Mononuclear cell (primary cell): Measurements from ENCODE around the gene KIF26B. TPM values are rescaled to one million over a fixed set of nuclear protein-coding genes. Genes with fewer than 3 reads are reported as not detected.

Experiments used
- H3K27me3 ChIP-seq: 2 replicates; pipeline ENCODE4 v1.6.0; 2011; ENCODE audit warnings: low read length, control low read depth; ENCODE audit not compliant: insufficient read depth
- H3K4me1 ChIP-seq: 2 replicates; pipeline ENCODE4 v1.5.1; 2011; ENCODE audit warnings: mild to moderate bottlenecking, low read length, control low read depth; ENCODE audit not compliant: insufficient read depth
- H3K4me3 ChIP-seq: 2 replicates; pipeline ENCODE4 v1.5.1; 2011; ENCODE audit warnings: mild to moderate bottlenecking, low read length, moderate library complexity
- H3K9me3 ChIP-seq: 2 replicates; pipeline ENCODE4 v1.5.1; 2011; ENCODE audit warnings: low read depth, mild to moderate bottlenecking, control low read depth, low read length
- total RNA-seq: library from RNA; depleted of rRNA; stranded (reverse); fragments of >200 nt; gene quantifications from one replicate; pipeline ENCODE4 v1.2.3, GENCODE V29; 2012

KIF26B gene
- total RNA-seq, 1 donor = 0.31 TPM

DNA sequence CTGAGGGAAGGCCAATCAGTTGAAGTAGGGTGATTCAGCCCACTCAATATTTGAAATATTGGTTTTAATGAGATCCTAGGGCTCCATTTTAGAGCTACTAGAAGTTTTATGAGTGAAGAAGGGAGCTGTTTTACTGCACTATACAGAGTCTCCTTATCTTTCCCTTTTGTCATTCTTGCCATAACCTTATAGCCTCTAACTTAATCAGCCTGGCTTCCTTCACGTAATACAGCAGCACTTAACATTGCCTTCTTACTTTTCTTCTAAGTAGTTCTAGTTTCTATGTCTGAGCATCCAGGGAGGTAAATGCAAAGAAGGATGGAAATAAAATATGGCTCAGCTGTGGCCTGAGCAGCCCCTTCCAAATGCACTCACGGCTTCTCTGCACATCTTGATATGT, 299.3 kb downstream of the KIF26B start:
- H3K27me3 ChIP-seq = no peaks in the 10 kb centered on the region
- no peak overlapping the region for H3K4me3 ChIP-seq
- no peaks in the 10 kb centered on the region for H3K9me3 ChIP-seq
- peaks cover 15% of the 10 kb centered on the region for H3K4me1 ChIP-seq

DNA sequence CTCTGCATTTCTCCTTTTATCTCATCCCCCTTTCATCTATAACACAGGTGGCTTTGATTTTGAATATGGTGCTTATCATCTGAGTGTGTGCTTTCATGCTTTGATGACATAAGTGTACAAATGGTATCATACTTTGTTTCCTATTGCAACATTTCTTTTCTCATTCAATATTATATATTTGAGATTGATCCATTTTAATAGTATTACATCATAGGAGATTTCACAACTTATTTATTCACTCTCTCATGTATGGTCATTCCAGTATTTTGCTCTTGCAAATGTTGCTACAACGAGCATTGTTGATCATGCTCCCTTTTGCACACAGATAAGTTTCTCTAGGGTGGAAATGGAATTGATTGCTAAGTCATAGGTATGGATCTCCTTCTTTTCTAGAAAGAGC, 302.8 kb downstream of the KIF26B start:
- Histone ChIP-seq H3K27me3 (no peaks in the 10 kb centered on the region), H3K4me1 (peaks cover 29% of the 10 kb centered on the region), H3K9me3 (no peaks in the 10 kb centered on the region), H3K4me3 (no peak overlapping the region)

DNA sequence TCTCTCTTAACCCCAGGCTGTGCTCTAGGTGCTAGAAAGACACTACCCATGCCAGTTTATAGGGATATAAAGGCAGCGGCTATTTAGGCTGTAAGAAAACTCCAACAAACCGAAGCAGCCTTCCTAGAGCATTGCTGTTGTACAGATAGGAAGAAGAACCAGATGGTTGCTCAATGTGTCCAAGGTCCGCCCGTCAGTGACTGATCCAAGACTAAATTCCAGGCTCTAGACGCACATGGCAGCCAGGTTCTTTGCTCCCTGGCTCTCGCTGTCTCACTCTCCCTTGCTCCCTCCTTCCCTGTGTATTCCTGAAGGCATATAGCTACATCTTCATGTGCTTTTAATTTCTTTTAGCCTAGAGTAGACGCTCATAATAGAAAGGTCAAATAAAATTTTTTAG, 303.4 kb downstream of the KIF26B start:
- Histone ChIP-seq H3K27me3 (no peaks in the 10 kb centered on the region), H3K4me3 (no peak overlapping the region)

DNA sequence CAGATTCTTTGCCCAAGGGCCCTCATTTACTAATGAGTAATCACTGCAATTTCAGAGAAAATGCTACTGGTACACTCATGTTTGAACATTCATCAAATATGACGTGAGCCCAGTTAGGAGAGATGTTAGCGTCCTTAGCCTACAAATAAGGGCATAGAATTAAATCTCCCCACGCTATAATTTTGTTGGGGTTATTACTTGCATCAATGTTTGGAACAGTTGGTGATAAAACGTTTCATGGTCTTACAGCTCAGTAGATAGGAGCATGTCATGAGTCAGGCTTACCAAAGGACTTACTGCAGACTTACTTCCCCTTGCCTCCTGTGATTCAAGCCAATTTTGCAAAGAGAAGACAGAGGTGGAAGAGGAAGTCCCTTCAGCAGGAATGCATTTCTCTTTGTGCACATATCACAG, 304.0 kb downstream of the KIF26B start:
- no peaks in the 10 kb centered on the region for H3K27me3 ChIP-seq
- H3K4me1 ChIP-seq = peaks cover 29% of the 10 kb centered on the region
- H3K9me3 ChIP-seq = no peaks in the 10 kb centered on the region
- H3K4me3 ChIP-seq = no peak overlapping the region

More for the DNA sequence above, 303.4 kb downstream of the KIF26B start:
- Histone ChIP-seq H3K4me1 (peaks cover 29% of the 10 kb centered on the region), H3K9me3 (no peaks in the 10 kb centered on the region)

DNA sequence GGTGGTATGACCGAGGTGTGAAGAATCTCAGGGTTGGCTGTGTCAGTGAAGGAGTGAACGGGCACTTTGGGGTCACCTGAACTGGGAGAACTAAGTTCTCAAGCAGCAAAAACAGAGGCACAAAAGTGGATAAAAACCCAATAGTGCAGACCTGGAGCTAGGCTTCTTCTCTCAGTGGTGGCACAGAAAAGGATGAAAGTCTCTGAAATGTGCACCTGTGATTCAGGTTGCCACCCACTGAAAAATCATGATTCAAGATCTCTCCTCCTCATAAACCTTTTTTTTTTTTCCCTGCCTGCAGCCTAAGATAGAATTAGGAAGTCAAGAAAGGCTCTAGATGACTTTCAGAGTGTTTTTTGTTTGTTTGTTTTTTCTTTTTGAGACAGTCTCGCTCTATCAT, 304.8 kb downstream of the KIF26B start:
- H3K9me3 ChIP-seq = no peaks in the 10 kb centered on the region
- H3K4me3 ChIP-seq = no peak overlapping the region
- H3K27me3 ChIP-seq = no peaks in the 10 kb centered on the region
- peaks cover 29% of the 10 kb centered on the region for H3K4me1 ChIP-seq

DNA sequence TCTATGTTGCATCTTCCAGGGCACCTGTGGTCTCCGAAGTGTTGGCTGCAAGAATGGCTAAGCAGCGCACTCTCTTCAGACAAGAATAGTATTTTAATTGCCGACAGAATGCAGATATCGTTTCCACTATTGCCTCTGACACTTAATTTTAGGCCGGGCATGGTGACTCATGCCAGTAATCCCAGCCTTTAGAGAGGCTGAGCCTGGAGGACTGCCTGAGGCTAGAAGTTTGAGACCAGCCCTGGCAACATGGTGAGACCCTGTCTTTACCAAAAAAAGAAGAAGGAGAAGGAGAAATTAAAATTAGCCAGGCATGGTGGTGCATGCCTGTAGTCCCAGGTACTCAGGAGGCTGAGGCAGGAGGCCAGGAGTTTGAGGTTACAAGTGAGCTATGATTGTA, 306.9 kb downstream of the KIF26B start:
- Histone ChIP-seq H3K27me3 (no peaks in the 10 kb centered on the region), H3K9me3 (no peaks in the 10 kb centered on the region), H3K4me3 (no peak overlapping the region), H3K4me1 (peaks cover 29% of the 10 kb centered on the region)

DNA sequence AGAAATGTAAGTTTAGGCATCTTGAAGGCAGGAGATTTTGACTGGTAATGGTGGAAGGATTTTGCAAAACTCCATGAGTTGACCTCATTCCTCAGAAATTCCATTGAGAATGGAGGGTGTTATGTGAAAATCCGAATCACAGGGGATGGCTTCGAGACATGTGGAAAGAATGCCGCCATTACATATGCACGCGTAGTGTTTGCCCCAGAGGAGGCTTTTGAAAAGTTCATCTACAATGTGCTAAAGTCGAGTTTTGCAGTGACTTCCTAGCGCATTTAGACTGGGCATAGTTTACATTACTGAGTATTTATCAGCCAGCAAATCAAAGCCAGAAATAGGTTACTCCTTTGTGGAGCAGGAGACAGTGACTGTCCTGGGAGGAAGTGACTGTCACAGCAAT, 307.4 kb downstream of the KIF26B start:
- Histone ChIP-seq H3K27me3 (no peaks in the 10 kb centered on the region), H3K9me3 (no peaks in the 10 kb centered on the region), H3K4me1 (peaks cover 29% of the 10 kb centered on the region), H3K4me3 (no peak overlapping the region)

DNA sequence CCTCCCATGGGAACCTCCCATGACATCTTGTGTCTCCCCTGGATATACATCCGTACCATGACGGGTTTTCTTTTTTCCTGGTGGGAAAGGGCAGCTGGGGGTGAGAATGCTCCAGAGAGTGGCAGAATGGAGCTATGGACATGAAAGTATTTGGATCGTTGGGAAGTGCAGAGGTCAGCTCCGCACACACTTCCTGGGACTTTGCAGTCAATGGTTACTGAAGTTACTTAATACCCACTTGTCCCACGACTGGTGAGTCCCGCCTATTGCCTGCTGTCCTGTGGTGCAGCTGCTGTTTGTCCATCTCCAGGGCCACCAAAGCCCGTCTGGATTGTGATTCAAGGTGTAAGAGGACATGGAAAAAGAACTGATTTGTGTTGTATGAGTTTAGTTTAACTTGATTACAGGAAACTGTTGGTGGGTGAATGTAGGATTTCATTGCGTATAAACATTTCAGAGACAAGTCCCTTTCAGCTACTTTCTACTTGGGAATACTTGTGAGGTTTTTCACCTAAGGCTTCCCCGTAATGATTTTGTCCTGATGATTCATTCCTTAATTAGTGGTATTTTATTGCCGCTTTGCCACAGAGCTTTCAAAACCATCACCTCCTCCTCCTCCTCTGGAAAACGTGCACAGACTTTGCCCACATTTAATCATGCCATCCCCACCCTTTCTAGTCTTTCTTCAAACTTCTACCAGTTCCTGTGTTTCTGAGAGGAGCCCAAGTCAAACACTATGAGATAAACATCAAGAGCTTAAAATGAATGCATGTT, 308.8 kb downstream of the KIF26B start:
- H3K9me3 ChIP-seq = no peaks in the 10 kb centered on the region
- H3K4me3 ChIP-seq = no peak overlapping the region
- no peaks in the 10 kb centered on the region for H3K27me3 ChIP-seq
- H3K4me1 ChIP-seq = peaks cover 19% of the 10 kb centered on the region

DNA sequence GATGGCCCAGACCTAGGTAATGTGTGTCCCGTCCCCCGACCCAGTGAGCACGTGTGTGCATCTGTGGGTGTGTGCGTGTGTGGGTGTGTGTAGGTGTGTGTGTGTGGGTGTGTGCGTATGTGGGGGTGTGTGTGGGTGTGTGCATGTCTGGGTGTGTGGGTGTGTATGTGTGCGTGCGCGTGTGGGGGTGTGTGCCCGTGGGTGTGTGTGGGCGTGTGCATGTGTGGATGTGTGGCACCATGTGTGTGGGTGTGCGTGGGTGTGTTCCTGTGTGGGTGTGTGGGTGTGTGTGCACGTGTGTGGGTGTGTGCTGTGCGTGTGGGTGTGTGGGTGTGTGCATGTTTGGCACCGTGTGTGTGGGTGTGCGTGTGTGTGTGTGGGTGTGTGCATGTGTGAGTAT, 309.5 kb downstream of the KIF26B start:
- Histone ChIP-seq H3K4me3 (no peak overlapping the region), H3K9me3 (no peaks in the 10 kb centered on the region), H3K4me1 (peaks cover 12% of the 10 kb centered on the region), H3K27me3 (no peaks in the 10 kb centered on the region)

DNA sequence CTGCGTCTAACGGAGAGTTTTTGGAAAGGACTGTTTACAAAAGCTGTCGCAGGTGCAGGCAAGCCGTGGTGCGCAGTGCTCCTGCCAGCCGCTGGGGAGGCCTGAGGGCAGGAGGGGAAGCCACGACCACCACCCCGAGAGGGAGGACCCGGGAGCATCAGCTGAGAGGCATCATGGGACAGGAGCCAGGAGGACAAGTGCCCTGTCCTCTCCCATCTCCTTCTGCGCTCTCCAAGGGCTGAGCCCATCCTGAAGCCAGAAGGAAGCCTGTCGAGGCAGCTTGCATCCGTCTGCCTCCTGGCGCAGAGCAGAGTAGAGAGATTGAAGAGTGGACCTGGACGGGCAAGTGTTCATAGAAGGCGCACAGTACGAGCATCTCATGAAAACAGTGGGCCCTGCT, 310.9 kb downstream of the KIF26B start:
- no peaks in the 10 kb centered on the region for H3K9me3 ChIP-seq

DNA sequence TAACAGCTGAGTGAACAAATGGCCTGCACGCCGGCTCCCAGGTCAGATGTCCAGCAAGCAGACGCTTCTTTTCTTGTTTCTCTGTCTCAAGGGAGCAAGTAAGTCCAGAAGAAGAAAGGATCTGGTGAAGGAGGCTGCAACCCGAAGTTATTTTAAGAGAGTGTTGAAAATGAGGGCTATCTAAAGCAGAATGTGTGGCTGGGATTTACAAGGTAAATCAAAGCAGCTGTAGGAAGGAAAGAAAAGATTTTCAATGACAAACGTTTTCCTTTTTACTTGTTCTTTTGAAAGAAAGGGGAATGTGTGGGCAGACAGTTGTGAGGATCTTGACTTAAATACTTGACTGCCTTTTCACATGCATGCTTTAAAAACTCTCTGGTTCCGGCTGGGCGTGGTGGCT, 311.5 kb downstream of the KIF26B start:
- Histone ChIP-seq H3K9me3 (no peaks in the 10 kb centered on the region), H3K4me1 (no peaks in the 10 kb centered on the region), H3K4me3 (no peak overlapping the region), H3K27me3 (no peaks in the 10 kb centered on the region)

More for the DNA sequence above, 310.9 kb downstream of the KIF26B start:
- H3K4me3 ChIP-seq = no peak overlapping the region
- H3K4me1 ChIP-seq = no peaks in the 10 kb centered on the region
- no peaks in the 10 kb centered on the region for H3K27me3 ChIP-seq

DNA sequence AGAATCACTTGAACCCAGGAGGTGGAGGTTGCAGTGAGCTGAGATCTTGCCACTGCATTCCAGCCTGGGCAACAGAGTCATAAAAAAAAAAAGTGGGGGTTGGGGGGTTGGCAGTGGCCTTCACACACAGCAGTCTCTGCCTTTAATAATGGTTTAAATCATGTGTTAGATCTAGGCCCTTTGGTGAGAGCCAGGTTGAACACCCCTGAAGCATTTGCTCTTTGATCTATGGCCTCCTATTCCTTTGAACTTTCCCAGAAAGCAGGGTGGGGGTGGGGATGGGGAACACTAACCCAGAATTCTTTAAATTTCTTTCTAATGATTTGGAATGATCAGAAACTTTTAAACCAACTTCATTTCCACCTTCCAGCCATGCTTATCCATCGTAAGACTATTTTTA, 313.0 kb downstream of the KIF26B start:
- Histone ChIP-seq H3K9me3 (no peaks in the 10 kb centered on the region), H3K27me3 (no peaks in the 10 kb centered on the region), H3K4me1 (no peaks in the 10 kb centered on the region), H3K4me3 (no peak overlapping the region)

DNA sequence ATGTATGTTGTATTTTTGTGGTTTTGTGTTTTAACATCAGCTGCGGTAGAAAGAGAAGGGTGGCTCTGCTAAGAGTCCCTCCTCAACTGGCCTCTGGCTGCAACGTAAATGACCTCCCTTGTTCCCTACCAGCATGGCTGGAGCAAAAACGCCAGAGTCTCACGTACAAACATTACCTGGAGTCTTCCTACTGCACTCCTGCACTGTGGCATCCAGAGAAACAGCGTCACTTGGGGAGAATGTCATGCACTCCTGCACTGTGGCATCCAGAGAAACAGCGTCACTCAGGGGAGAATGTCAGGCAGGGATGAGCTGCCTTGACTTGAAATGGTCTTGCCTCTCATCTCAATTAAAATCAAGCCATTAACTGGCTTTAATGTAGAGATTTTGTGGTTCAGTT, 314.2 kb downstream of the KIF26B start:
- Histone ChIP-seq H3K27me3 (no peaks in the 10 kb centered on the region), H3K4me3 (no peak overlapping the region), H3K4me1 (peaks cover 8% of the 10 kb centered on the region), H3K9me3 (no peaks in the 10 kb centered on the region)

DNA sequence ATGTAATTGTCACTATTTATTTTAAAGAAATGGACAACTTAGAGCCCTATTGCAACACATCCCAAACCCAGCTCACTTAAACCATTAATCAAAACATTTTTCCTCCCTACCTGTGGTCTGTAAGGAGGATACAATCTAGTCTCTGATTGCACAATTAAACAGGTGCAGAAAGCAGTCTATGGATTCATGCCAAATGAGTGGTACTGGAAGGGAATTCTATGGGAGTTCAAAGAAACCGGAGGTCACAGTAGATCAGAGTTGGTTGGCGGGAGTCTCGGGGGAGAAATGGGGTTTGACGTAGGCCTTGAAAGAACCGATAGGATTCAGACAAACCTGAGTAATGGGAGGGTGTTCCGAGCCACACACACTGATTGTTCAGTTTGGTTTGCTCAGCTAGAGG, 314.9 kb downstream of the KIF26B start:
- no peak overlapping the region for H3K4me3 ChIP-seq
- H3K9me3 ChIP-seq = no peaks in the 10 kb centered on the region
- H3K4me1 ChIP-seq = peaks cover 8% of the 10 kb centered on the region
- H3K27me3 ChIP-seq = no peaks in the 10 kb centered on the region

DNA sequence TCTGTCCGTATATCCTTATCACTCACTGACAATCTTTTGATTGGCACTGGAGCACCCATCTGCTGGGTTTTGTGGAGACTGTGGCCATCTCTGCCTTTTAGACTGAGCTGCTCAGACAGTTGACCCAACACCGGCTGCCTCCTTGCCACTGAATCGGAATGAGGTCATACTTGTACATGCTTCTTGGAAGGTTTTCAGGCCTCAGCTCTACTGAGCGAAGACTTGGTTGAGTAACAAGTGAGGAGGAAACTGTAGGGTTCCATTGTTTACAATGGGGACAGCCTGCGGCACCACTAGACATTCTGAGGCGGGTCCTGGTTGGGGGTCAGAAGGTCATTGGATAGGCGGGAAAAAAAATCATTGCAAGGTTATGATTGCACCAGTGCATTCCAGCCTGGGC, 320.3 kb downstream of the KIF26B start:
- no peak overlapping the region for H3K4me3 ChIP-seq

DNA sequence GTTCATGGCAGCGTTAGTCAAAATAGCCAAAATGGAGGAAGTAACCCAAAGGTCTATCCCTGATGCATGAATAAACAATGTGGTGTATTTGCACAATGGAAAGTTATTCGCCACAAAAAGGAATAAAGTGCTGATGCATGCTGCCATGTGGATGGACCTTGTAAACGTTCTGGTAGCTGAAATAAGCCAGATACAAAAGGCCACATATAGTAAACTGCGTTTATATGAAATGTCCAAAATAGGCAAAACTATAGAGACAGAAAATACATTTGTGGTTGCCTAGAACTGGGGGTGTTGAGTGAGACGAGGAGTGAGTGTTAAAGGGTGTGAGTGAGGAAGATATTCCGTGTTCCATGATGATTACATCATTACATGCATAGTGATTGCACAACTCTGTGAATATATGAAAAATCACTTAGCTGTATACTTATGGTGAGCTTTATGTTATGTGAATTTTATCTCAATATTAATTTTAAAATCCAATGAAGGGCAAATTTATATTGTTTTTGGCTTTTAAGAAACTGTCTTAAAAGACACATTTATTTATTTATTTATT, 321.3 kb downstream of the KIF26B start:
- Histone ChIP-seq H3K4me3 (no peak overlapping the region), H3K9me3 (no peaks in the 10 kb centered on the region), H3K27me3 (no peaks in the 10 kb centered on the region), H3K4me1 (peaks cover 19% of the 10 kb centered on the region)

More for the DNA sequence above, 320.3 kb downstream of the KIF26B start:
- H3K4me1 ChIP-seq = peaks cover 13% of the 10 kb centered on the region
- H3K9me3 ChIP-seq = no peaks in the 10 kb centered on the region
- H3K27me3 ChIP-seq = no peaks in the 10 kb centered on the region
